Measurements from ENCODE around the gene NECTIN2. TPM values are rescaled to one million over a fixed set of nuclear protein-coding genes. Genes with fewer than 3 reads are reported as not detected.
"Not testable (repeated sequence)": the region's sequence is repeated elsewhere in the genome, so short reads cannot be mapped to it uniquely, and the experiment has no call there.

Gene NECTIN2
- total RNA-seq, 1 donor from 2014 or later: 116 TPM

- H3K27me3 Mint-ChIP-seq (ENCODE audit: low read depth); DNase-seq (ENCODE audit: low spot score); H3K36me3 Mint-ChIP-seq (ENCODE audit: low read depth); H3K9me3 Mint-ChIP-seq (ENCODE audit: low read depth): not testable (repeated sequence)
- Mint-ChIP-seq H3K27ac (ENCODE audit: unreplicated experiment) (peak within 1 kb of the TSS; percentile 83), H3K4me1 (ENCODE audit: low read depth) (peaks cover 32% of the 10 kb centered on the region), H3K4me3 (ENCODE audit: unreplicated experiment) (peak within 1 kb of the TSS; percentile 93)
- peak; percentile 8 for TF ChIP-seq CTCF (IDR thresholded peaks at IDR 0.05)
These were observed 68.5 kb downstream of the NECTIN2 start, which contains the start of gene APOC1 for GRCh38 chr19:44914433-44915206. Gene APOC1, plus strand, starts transcription at chr19:44914608. Its CDS starts 284 bp downstream, at chr19:44914892.

DNA sequence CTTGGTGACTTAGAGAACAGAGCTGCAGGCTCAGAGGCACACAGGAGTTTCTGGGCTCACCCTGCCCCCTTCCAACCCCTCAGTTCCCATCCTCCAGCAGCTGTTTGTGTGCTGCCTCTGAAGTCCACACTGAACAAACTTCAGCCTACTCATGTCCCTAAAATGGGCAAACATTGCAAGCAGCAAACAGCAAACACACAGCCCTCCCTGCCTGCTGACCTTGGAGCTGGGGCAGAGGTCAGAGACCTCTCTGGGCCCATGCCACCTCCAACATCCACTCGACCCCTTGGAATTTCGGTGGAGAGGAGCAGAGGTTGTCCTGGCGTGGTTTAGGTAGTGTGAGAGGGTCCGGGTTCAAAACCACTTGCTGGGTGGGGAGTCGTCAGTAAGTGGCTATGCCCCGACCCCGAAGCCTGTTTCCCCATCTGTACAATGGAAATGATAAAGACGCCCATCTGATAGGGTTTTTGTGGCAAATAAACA, 78.2 kb downstream of the NECTIN2 start:
- H3K27ac Mint-ChIP-seq (ENCODE audit: unreplicated experiment): no peak overlapping the region
- H3K4me1 Mint-ChIP-seq (ENCODE audit: low read depth): peaks cover 23% of the 10 kb centered on the region
- no peaks in the 10 kb centered on the region for H3K36me3 Mint-ChIP-seq (ENCODE audit: low read depth)
- H3K27me3 Mint-ChIP-seq (ENCODE audit: low read depth): no peaks in the 10 kb centered on the region
- DNase-seq (ENCODE audit: low spot score): no peak
- TF ChIP-seq CTCF (IDR thresholded peaks at IDR 0.05): no peak
- no peak overlapping the region for H3K4me3 Mint-ChIP-seq (ENCODE audit: unreplicated experiment)
- no peaks in the 10 kb centered on the region for H3K9me3 Mint-ChIP-seq (ENCODE audit: low read depth)

- no peak for DNase-seq (ENCODE audit: low spot score)
- Mint-ChIP-seq H3K27me3 (ENCODE audit: low read depth) (no peaks in the 10 kb centered on the region), H3K36me3 (ENCODE audit: low read depth) (no peaks in the 10 kb centered on the region), H3K9me3 (ENCODE audit: low read depth) (no peaks in the 10 kb centered on the region), H3K4me3 (ENCODE audit: unreplicated experiment) (no peak overlapping the region), H3K27ac (ENCODE audit: unreplicated experiment) (no peak overlapping the region), H3K4me1 (ENCODE audit: low read depth) (peaks cover 23% of the 10 kb centered on the region)
- TF ChIP-seq CTCF (IDR thresholded peaks at IDR 0.05): no peak
These were observed 79.2 kb downstream of the NECTIN2 start for GRCh38 chr19:44925114-44925891.

GRCh38 chr19:44926245-44927077, 80.4 kb downstream of the NECTIN2 start:
- not testable (repeated sequence) for H3K36me3 Mint-ChIP-seq (ENCODE audit: low read depth); H3K9me3 Mint-ChIP-seq (ENCODE audit: low read depth); DNase-seq (ENCODE audit: low spot score); H3K27me3 Mint-ChIP-seq (ENCODE audit: low read depth)
- Mint-ChIP-seq H3K27ac (ENCODE audit: unreplicated experiment) (peak overlapping the region; percentile 32), H3K4me3 (ENCODE audit: unreplicated experiment) (peak overlapping the region; percentile 56), H3K4me1 (ENCODE audit: low read depth) (peaks cover 23% of the 10 kb centered on the region)

- DNase-seq (ENCODE audit: low spot score): no peak
- H3K4me1 Mint-ChIP-seq (ENCODE audit: low read depth): peaks cover 23% of the 10 kb centered on the region
- H3K4me3 Mint-ChIP-seq (ENCODE audit: unreplicated experiment): no peak overlapping the region
- peak overlapping the region; percentile 36 for H3K27ac Mint-ChIP-seq (ENCODE audit: unreplicated experiment)
- no peaks in the 10 kb centered on the region for H3K27me3 Mint-ChIP-seq (ENCODE audit: low read depth)
- no peaks in the 10 kb centered on the region for H3K36me3 Mint-ChIP-seq (ENCODE audit: low read depth)
- no peaks in the 10 kb centered on the region for H3K9me3 Mint-ChIP-seq (ENCODE audit: low read depth)
- no peak for TF ChIP-seq CTCF (IDR thresholded peaks at IDR 0.05)
These were observed 81.6 kb downstream of the NECTIN2 start for GRCh38 chr19:44927746-44928145.

Measured in chondrocyte (in vitro differentiated cells).